Measurements from ENCODE around the gene EBP.

Gene EBP

DNA sequence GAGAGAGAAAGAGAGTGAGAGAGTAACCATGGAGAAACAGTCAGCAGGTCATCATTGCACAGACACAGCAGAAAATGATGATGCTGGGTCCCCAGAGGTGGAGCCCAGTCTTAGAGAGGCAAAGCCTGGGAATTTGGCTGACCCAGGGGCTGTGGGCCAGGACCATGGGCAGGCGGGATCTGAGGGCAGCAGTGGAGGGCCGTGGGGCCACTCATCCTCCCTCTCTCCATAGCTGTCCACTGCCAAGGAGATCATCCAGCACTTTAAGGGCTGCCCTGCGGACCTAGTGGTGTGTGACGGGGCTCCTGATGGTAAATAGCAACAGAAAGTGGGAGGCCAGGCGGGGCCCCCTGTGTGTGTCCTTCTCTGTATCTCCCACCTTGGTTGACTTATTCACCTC, 42.8 kb upstream of the EBP start:
- peaks cover 4% of the 10 kb centered on the region for H3K79me1 ChIP-seq (ENCODE audit: low read length)
- no peaks in the 10 kb centered on the region for H3K4me1 ChIP-seq (ENCODE audit: control insufficient read depth, low read depth, low read length)
- H4K5ac ChIP-seq (ENCODE audit: low read length) = no peak overlapping the region
- WGBS (ENCODE audit: extremely low coverage, insufficient coverage, low lambda C conversion rate) = no CpG with 5 or more reads among the region's 5 CpGs
- no peak overlapping the region for H4K8ac ChIP-seq (ENCODE audit: low read depth, low read length)
- no peak overlapping the region for H2BK120ac ChIP-seq (ENCODE audit: low read depth, low read length)
- no peak overlapping the region for H3K9ac ChIP-seq (ENCODE audit: low read length)
- H3K36me3 ChIP-seq (ENCODE audit: control insufficient read depth, insufficient read depth, low read length) = no peaks in the 10 kb centered on the region
- H2BK15ac ChIP-seq (replicated peaks; ENCODE audit: low read depth) = no peak overlapping the region
- H2AK5ac ChIP-seq (ENCODE audit: low read length) = no peak overlapping the region
- H3K4me3 ChIP-seq (ENCODE audit: low read length) = no peak overlapping the region
- peaks cover 15% of the 10 kb centered on the region for H3K79me2 ChIP-seq (ENCODE audit: control insufficient read depth, insufficient read depth, low read length)
- H3K4ac ChIP-seq (ENCODE audit: low read depth, low read length) = no peak overlapping the region
- no peak overlapping the region for H2BK5ac ChIP-seq (ENCODE audit: low read length)
- H3K23ac ChIP-seq (ENCODE audit: low read length) = no peak overlapping the region
- H3K27ac ChIP-seq (ENCODE audit: low read depth, low read length) = no peak overlapping the region
- H3K27me3 ChIP-seq (ENCODE audit: insufficient read depth, low read length, poor library complexity) = no peaks in the 10 kb centered on the region
- no peak overlapping the region for H3K56ac ChIP-seq (ENCODE audit: low read length)
- H3K4me2 ChIP-seq (ENCODE audit: low read length) = no peak overlapping the region
- H3K18ac ChIP-seq (ENCODE audit: low read length) = no peak overlapping the region
- no peak for DNase-seq

- no peaks in the 10 kb centered on the region for H3K4me1 ChIP-seq (ENCODE audit: control insufficient read depth, low read depth, low read length)
- no peaks in the 10 kb centered on the region for H3K27me3 ChIP-seq (ENCODE audit: insufficient read depth, low read length, poor library complexity)
- no peak overlapping the region for H2BK15ac ChIP-seq (replicated peaks; ENCODE audit: low read depth)
- no CpG with 5 or more reads among the region's 3 CpGs for whole genome bisulfite sequencing (ENCODE audit: extremely low coverage, insufficient coverage, low lambda C conversion rate)
- H2AK5ac ChIP-seq (ENCODE audit: low read length) = no peak overlapping the region
- no peak overlapping the region for H3K4ac ChIP-seq (ENCODE audit: low read depth, low read length)
- no peak overlapping the region for H2BK5ac ChIP-seq (ENCODE audit: low read length)
- H3K79me1 ChIP-seq (ENCODE audit: low read length) = peaks cover 4% of the 10 kb centered on the region
- H3K23ac ChIP-seq (ENCODE audit: low read length) = no peak overlapping the region
- peaks cover 15% of the 10 kb centered on the region for H3K79me2 ChIP-seq (ENCODE audit: control insufficient read depth, insufficient read depth, low read length)
- no peak overlapping the region for H3K18ac ChIP-seq (ENCODE audit: low read length)
- no peak overlapping the region for H2BK120ac ChIP-seq (ENCODE audit: low read depth, low read length)
- H4K8ac ChIP-seq (ENCODE audit: low read depth, low read length) = no peak overlapping the region
- H4K5ac ChIP-seq (ENCODE audit: low read length) = no peak overlapping the region
- no peak overlapping the region for H3K4me3 ChIP-seq (ENCODE audit: low read length)
- DNase-seq = no peak
- no peak overlapping the region for H3K9ac ChIP-seq (ENCODE audit: low read length)
- H3K56ac ChIP-seq (ENCODE audit: low read length) = no peak overlapping the region
- H3K4me2 ChIP-seq (ENCODE audit: low read length) = no peak overlapping the region
- no peak overlapping the region for H3K27ac ChIP-seq (ENCODE audit: low read depth, low read length)
- no peaks in the 10 kb centered on the region for H3K36me3 ChIP-seq (ENCODE audit: control insufficient read depth, insufficient read depth, low read length)
Measured at GRCh38 chrX:48480142-48480541, 41.5 kb upstream of the EBP start.

DNA sequence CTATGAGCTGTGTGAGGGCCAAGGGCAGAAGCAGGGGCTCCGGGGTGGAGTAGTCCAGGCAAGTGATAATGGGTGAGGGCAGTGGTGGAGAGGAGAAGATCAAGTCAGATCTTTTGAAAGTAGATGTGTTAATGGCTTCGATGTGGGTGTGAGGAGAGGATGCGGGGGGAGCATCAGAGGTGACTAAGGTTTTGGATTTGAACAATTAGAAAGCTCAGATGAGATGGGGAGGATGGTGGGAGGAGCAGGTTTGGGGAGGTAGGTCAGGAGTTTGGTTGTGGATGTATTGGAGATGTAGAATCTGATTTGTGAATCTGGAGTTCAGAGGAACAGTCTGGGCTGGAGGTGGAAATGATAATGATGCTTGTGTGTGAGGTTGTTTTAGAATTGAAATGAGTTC, 41.0 kb upstream of the EBP start:
- no CpG with 5 or more reads among the region's 3 CpGs for WGBS (ENCODE audit: extremely low coverage, insufficient coverage, low lambda C conversion rate)
- Histone ChIP-seq H3K4ac (ENCODE audit: low read depth, low read length) (no peak overlapping the region), H3K4me1 (ENCODE audit: control insufficient read depth, low read depth, low read length) (no peaks in the 10 kb centered on the region), H2BK15ac (replicated peaks; ENCODE audit: low read depth) (no peak overlapping the region), H2BK5ac (ENCODE audit: low read length) (no peak overlapping the region), H3K56ac (ENCODE audit: low read length) (no peak overlapping the region), H3K79me1 (ENCODE audit: low read length) (peaks cover 4% of the 10 kb centered on the region), H3K18ac (ENCODE audit: low read length) (no peak overlapping the region), H3K4me3 (ENCODE audit: low read length) (no peak overlapping the region), H2AK5ac (ENCODE audit: low read length) (no peak overlapping the region), H3K27ac (ENCODE audit: low read depth, low read length) (no peak overlapping the region), H3K27me3 (ENCODE audit: insufficient read depth, low read length, poor library complexity) (no peaks in the 10 kb centered on the region), H4K8ac (ENCODE audit: low read depth, low read length) (no peak overlapping the region), H2BK120ac (ENCODE audit: low read depth, low read length) (no peak overlapping the region), H3K9ac (ENCODE audit: low read length) (no peak overlapping the region), H4K5ac (ENCODE audit: low read length) (no peak overlapping the region), H3K36me3 (ENCODE audit: control insufficient read depth, insufficient read depth, low read length) (no peaks in the 10 kb centered on the region), H3K4me2 (ENCODE audit: low read length) (no peak overlapping the region), H3K23ac (ENCODE audit: low read length) (no peak overlapping the region), H3K79me2 (ENCODE audit: control insufficient read depth, insufficient read depth, low read length) (peaks cover 15% of the 10 kb centered on the region)
- DNase-seq = no peak

- H3K36me3 ChIP-seq (ENCODE audit: control insufficient read depth, insufficient read depth, low read length) = no peaks in the 10 kb centered on the region
- H3K4me1 ChIP-seq (ENCODE audit: control insufficient read depth, low read depth, low read length) = no peaks in the 10 kb centered on the region
- H3K9ac ChIP-seq (ENCODE audit: low read length) = no peak overlapping the region
- H3K18ac ChIP-seq (ENCODE audit: low read length) = no peak overlapping the region
- no peak overlapping the region for H4K8ac ChIP-seq (ENCODE audit: low read depth, low read length)
- DNase-seq = no peak
- H3K27ac ChIP-seq (ENCODE audit: low read depth, low read length) = no peak overlapping the region
- H2BK15ac ChIP-seq (replicated peaks; ENCODE audit: low read depth) = no peak overlapping the region
- no CpG with 5 or more reads among the region's 7 CpGs for WGBS (ENCODE audit: extremely low coverage, insufficient coverage, low lambda C conversion rate)
- H2AK5ac ChIP-seq (ENCODE audit: low read length) = no peak overlapping the region
- no peak overlapping the region for H3K56ac ChIP-seq (ENCODE audit: low read length)
- peaks cover under 1% of the 10 kb centered on the region for H3K79me2 ChIP-seq (ENCODE audit: control insufficient read depth, insufficient read depth, low read length)
- no peak overlapping the region for H4K5ac ChIP-seq (ENCODE audit: low read length)
- no peaks in the 10 kb centered on the region for H3K27me3 ChIP-seq (ENCODE audit: insufficient read depth, low read length, poor library complexity)
- no peak overlapping the region for H3K4me3 ChIP-seq (ENCODE audit: low read length)
- H2BK5ac ChIP-seq (ENCODE audit: low read length) = no peak overlapping the region
- no peak overlapping the region for H3K4me2 ChIP-seq (ENCODE audit: low read length)
- H3K79me1 ChIP-seq (ENCODE audit: low read length) = no peaks in the 10 kb centered on the region
- H3K4ac ChIP-seq (ENCODE audit: low read depth, low read length) = no peak overlapping the region
- H2BK120ac ChIP-seq (ENCODE audit: low read depth, low read length) = no peak overlapping the region
- no peak overlapping the region for H3K23ac ChIP-seq (ENCODE audit: low read length)
Measured at GRCh38 chrX:48482526-48482925, 39.1 kb upstream of the EBP start.

- Histone ChIP-seq H3K56ac (ENCODE audit: low read length) (no peak overlapping the region), H3K79me2 (ENCODE audit: control insufficient read depth, insufficient read depth, low read length) (no peaks in the 10 kb centered on the region), H3K4me1 (ENCODE audit: control insufficient read depth, low read depth, low read length) (no peaks in the 10 kb centered on the region), H2AK5ac (ENCODE audit: low read length) (no peak overlapping the region), H3K27me3 (ENCODE audit: insufficient read depth, low read length, poor library complexity) (no peaks in the 10 kb centered on the region), H2BK5ac (ENCODE audit: low read length) (no peak overlapping the region), H2BK15ac (replicated peaks; ENCODE audit: low read depth) (no peak overlapping the region), H3K9ac (ENCODE audit: low read length) (no peak overlapping the region), H3K79me1 (ENCODE audit: low read length) (no peaks in the 10 kb centered on the region), H4K8ac (ENCODE audit: low read depth, low read length) (no peak overlapping the region), H2BK120ac (ENCODE audit: low read depth, low read length) (no peak overlapping the region), H3K27ac (ENCODE audit: low read depth, low read length) (no peak overlapping the region), H3K4me2 (ENCODE audit: low read length) (no peak overlapping the region), H3K4me3 (ENCODE audit: low read length) (no peak overlapping the region), H3K18ac (ENCODE audit: low read length) (no peak overlapping the region), H3K4ac (ENCODE audit: low read depth, low read length) (no peak overlapping the region), H4K5ac (ENCODE audit: low read length) (no peak overlapping the region), H3K23ac (ENCODE audit: low read length) (no peak overlapping the region), H3K36me3 (ENCODE audit: control insufficient read depth, insufficient read depth, low read length) (no peaks in the 10 kb centered on the region)
- no peak for DNase-seq
- no CpG with 5 or more reads among the region's 10 CpGs for WGBS (ENCODE audit: extremely low coverage, insufficient coverage, low lambda C conversion rate)
Measured at GRCh38 chrX:48487362-48487798, 34.2 kb upstream of the EBP start.

DNA sequence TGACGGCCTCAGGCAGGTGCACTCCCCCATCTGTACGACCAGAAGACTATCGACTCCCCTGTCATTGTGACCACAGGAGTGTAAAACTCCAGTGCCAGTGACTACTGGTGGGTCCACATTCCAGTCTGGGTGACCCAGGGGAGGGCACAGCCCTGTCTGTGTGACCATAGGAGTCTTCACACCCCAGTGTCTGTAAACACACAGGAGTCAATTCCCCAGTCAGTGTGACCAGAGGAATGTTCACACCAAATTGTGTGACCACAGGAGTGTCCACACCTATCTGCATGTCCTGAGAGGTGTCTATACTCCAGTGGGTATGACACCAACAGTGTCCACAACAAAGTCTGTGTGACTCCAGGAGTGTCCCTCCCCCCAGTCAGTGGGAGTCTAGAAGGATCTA, 33.6 kb upstream of the EBP start:
- no CpG with 5 or more reads among the region's 3 CpGs for WGBS (ENCODE audit: extremely low coverage, insufficient coverage, low lambda C conversion rate)
- Histone ChIP-seq H3K4me3 (ENCODE audit: low read length) (no peak overlapping the region), H3K79me1 (ENCODE audit: low read length) (no peaks in the 10 kb centered on the region)

More for the DNA sequence above, 33.6 kb upstream of the EBP start:
- Histone ChIP-seq H2AK5ac (ENCODE audit: low read length) (no peak overlapping the region), H3K36me3 (ENCODE audit: control insufficient read depth, insufficient read depth, low read length) (no peaks in the 10 kb centered on the region), H3K9ac (ENCODE audit: low read length) (no peak overlapping the region), H2BK5ac (ENCODE audit: low read length) (no peak overlapping the region), H3K23ac (ENCODE audit: low read length) (no peak overlapping the region), H4K5ac (ENCODE audit: low read length) (no peak overlapping the region), H2BK15ac (replicated peaks; ENCODE audit: low read depth) (no peak overlapping the region), H3K4ac (ENCODE audit: low read depth, low read length) (no peak overlapping the region), H3K4me1 (ENCODE audit: control insufficient read depth, low read depth, low read length) (no peaks in the 10 kb centered on the region), H3K27ac (ENCODE audit: low read depth, low read length) (no peak overlapping the region), H3K56ac (ENCODE audit: low read length) (no peak overlapping the region), H3K4me2 (ENCODE audit: low read length) (no peak overlapping the region), H2BK120ac (ENCODE audit: low read depth, low read length) (no peak overlapping the region), H3K79me2 (ENCODE audit: control insufficient read depth, insufficient read depth, low read length) (no peaks in the 10 kb centered on the region), H4K8ac (ENCODE audit: low read depth, low read length) (no peak overlapping the region), H3K27me3 (ENCODE audit: insufficient read depth, low read length, poor library complexity) (no peaks in the 10 kb centered on the region), H3K18ac (ENCODE audit: low read length) (no peak overlapping the region)
- DNase-seq = no peak
